ENCODE results near the gene MCIDAS.

MCIDAS gene

GRCh38 chr5:55234121-55234700, 7.1 kb upstream of the MCIDAS start:
- no peak for TF ChIP-seq CTCF (IDR thresholded peaks at IDR 0.05)

- no peak for TF ChIP-seq CTCF (IDR thresholded peaks at IDR 0.05)
Measured at GRCh38 chr5:55232985-55233928, 6.1 kb upstream of the MCIDAS start, which contains the start of gene CCNO. CCNO (minus strand) TSS chr5:55233608; CDS start chr5:55233523, 85 bp downstream.

- no peak for TF ChIP-seq CTCF (IDR thresholded peaks at IDR 0.05)
Measured at GRCh38 chr5:55232271-55232984, 5.3 kb upstream of the MCIDAS start.

GRCh38 chr5:55231919-55232270, 4.8 kb upstream of the MCIDAS start:
- no peak for TF ChIP-seq CTCF (IDR thresholded peaks at IDR 0.05)

- TF ChIP-seq CTCF (IDR thresholded peaks at IDR 0.05) = no peak
Measured at GRCh38 chr5:55231029-55231918, 4.2 kb upstream of the MCIDAS start.

GRCh38 chr5:55230086-55230629, 3.0 kb upstream of the MCIDAS start:
- no peak for TF ChIP-seq CTCF (IDR thresholded peaks at IDR 0.05)
